Stomach smooth muscle (tissue), 2 donors: ENCODE data around the gene HERC2.
"Not testable (repeated sequence)": the region's sequence is repeated elsewhere in the genome, so short reads cannot be mapped to it uniquely, and the experiment has no call there.

ENCODE experiments used
- H3K27ac ChIP-seq: one replicate; pipeline ENCODE4 v1.7.0; 2013; ENCODE audit warnings: mild to moderate bottlenecking, low read length, inconsistent platforms
- H3K27me3 ChIP-seq, 2 donors: one replicate each; pipeline ENCODE4 v1.7.0; 2013; ENCODE audit warnings: low read length in 2 of 2; ENCODE audit not compliant: insufficient read depth in 2 of 2, control insufficient read depth in 1 of 2
- H3K36me3 ChIP-seq, 2 donors: one replicate each; pipeline ENCODE4 v1.7.0; 2013; ENCODE audit warnings: low read length in 2 of 2; ENCODE audit not compliant: control insufficient read depth in 2 of 2, insufficient read depth in 2 of 2
- H3K4me1 ChIP-seq: one replicate; pipeline ENCODE4 v1.7.0; 2013; ENCODE audit warnings: low read length; ENCODE audit not compliant: control insufficient read depth, insufficient read depth
- H3K4me3 ChIP-seq, 2 donors: one replicate each; pipeline ENCODE4 v1.7.0; 2013; ENCODE audit warnings: low read length in 2 of 2
- H3K9ac ChIP-seq, 2 donors: one replicate each; pipeline ENCODE4 v1.7.0; 2013; ENCODE audit warnings: low read length in 2 of 2, mild to moderate bottlenecking in 1 of 2
- H3K9me3 ChIP-seq, 2 donors: one replicate each; pipeline ENCODE4 v1.7.0; 2013; ENCODE audit warnings: low read length in 2 of 2; ENCODE audit not compliant: control insufficient read depth in 2 of 2
- donor health status: healthy.
- donor health status: Pancreatic carcinoma.

Gene HERC2

DNA sequence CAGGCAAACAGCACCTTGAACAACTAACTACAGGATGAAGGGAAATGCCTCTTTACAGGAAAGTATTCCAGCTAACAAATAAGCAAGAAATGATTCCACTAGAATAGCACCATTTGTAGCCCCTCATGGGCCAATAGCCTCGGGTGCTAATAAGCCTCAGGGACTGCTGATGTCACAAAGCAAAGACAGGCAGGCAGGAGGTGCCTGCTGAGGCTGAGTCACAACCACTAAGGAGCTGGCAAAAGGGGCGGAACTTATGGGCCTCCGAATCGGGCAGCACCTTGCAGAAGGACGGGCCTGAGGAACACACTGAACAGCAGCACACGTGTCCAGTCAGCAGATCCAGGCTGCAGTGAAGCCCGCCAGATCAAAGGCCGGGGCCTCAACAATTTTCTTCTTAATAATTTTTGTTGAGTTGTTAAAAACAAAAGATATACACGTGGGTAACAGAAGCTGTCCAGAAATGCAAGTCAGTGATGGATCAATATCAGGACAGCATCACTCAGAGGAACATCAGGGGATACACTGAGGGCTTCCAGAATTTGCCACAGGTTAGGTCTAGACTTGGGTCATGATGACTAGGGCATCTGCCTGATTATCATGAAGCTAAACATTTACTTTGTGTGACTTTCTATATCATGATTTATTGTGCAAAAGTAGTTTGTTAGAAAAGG is 170.0 kb downstream of the HERC2 start:
- H3K9me3 ChIP-seq = peaks cover 0 to 23% of the 10 kb centered on the region in 2 donors
- H3K4me3 ChIP-seq, H3K9ac ChIP-seq, H3K36me3 ChIP-seq, H3K4me1 ChIP-seq, H3K27ac ChIP-seq, H3K27me3 ChIP-seq: not testable (repeated sequence)

- Histone ChIP-seq H3K4me3 (no peak overlapping the region), H3K4me1 (no peaks in the 10 kb centered on the region), H3K36me3 (peaks cover 26 to 29% of the 10 kb centered on the region in 2 donors), H3K27ac (no peak overlapping the region), H3K27me3 (no peaks in the 10 kb centered on the region), H3K9ac (no peak overlapping the region), H3K9me3 (peaks cover 0 to 23% of the 10 kb centered on the region in 2 donors)
These were observed 174.2 kb downstream of the HERC2 start for GRCh38 chr15:28147801-28148200.

- H3K27ac ChIP-seq, H3K4me1 ChIP-seq, H3K4me3 ChIP-seq, H3K9ac ChIP-seq, H3K27me3 ChIP-seq: not testable (repeated sequence)
- Histone ChIP-seq H3K9me3 (peaks cover 0 to 21% of the 10 kb centered on the region in 2 donors), H3K36me3 (peaks cover 30 to 36% of the 10 kb centered on the region in 2 donors)
These were observed 176.6 kb downstream of the HERC2 start for GRCh38 chr15:28145419-28145818.

- no peak overlapping the region for H3K9ac ChIP-seq
- H3K4me1 ChIP-seq = no peaks in the 10 kb centered on the region
- no peak overlapping the region for H3K27ac ChIP-seq
- H3K27me3 ChIP-seq = no peaks in the 10 kb centered on the region
- no peak overlapping the region for H3K4me3 ChIP-seq
- H3K9me3 ChIP-seq = no peaks in the 10 kb centered on the region
- peaks cover 30 to 43% of the 10 kb centered on the region in 2 donors for H3K36me3 ChIP-seq
These were observed 181.9 kb downstream of the HERC2 start for GRCh38 chr15:28140062-28140461.

GRCh38 chr15:28137408-28138039 is 184.5 kb downstream of the HERC2 start:
- peaks cover 20 to 30% of the 10 kb centered on the region in 2 donors for H3K36me3 ChIP-seq
- not testable (repeated sequence) for H3K9ac ChIP-seq, H3K4me3 ChIP-seq, H3K9me3 ChIP-seq, H3K4me1 ChIP-seq, H3K27me3 ChIP-seq, H3K27ac ChIP-seq

GRCh38 chr15:28136236-28136904 is 185.6 kb downstream of the HERC2 start:
- H3K9ac ChIP-seq, H3K4me3 ChIP-seq, H3K27ac ChIP-seq, H3K9me3 ChIP-seq, H3K4me1 ChIP-seq, H3K27me3 ChIP-seq: not testable (repeated sequence)
- H3K36me3 ChIP-seq = peaks cover 27 to 31% of the 10 kb centered on the region in 2 donors

GRCh38 chr15:28133281-28133680 is 188.7 kb downstream of the HERC2 start:
- Histone ChIP-seq H3K9ac (no peak overlapping the region), H3K36me3 (peaks cover 25 to 42% of the 10 kb centered on the region in 2 donors), H3K27ac (no peak overlapping the region)

GRCh38 chr15:28132524-28133275 is 189.3 kb downstream of the HERC2 start:
- Histone ChIP-seq H3K36me3 (peaks cover 25 to 38% of the 10 kb centered on the region in 2 donors), H3K4me1 (no peaks in the 10 kb centered on the region), H3K27ac (no peak overlapping the region), H3K27me3 (no peaks in the 10 kb centered on the region), H3K9me3 (no peaks in the 10 kb centered on the region), H3K9ac (no peak overlapping the region), H3K4me3 (no peak overlapping the region)

More at GRCh38 chr15:28133281-28133680, 188.7 kb downstream of the HERC2 start:
- no peaks in the 10 kb centered on the region for H3K4me1 ChIP-seq
- no peaks in the 10 kb centered on the region for H3K27me3 ChIP-seq
- no peak overlapping the region for H3K4me3 ChIP-seq
- H3K9me3 ChIP-seq = no peaks in the 10 kb centered on the region

DNA sequence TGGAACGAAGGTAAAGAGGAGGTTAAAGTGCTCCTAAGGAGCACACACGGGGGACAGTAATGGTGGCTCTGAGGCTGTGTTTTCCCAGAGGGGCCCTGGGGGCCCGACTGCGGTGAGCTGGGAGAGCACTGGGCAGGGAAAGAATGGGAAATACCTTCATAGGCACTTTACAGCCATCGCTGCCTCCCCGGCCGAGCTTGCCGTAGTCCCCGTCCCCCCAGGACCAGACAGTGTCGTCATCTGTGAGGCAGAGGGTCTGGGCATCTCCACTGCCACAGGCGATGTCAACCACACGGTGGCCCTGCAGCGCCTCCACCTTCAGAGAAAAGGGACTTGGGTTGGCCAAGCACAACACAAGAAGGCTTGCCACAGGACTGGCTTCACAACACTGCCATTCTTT is 190.0 kb downstream of the HERC2 start:
- Histone ChIP-seq H3K27me3 (no peaks in the 10 kb centered on the region), H3K27ac (no peak overlapping the region), H3K36me3 (peaks cover 31 to 42% of the 10 kb centered on the region in 2 donors), H3K9me3 (no peaks in the 10 kb centered on the region), H3K4me1 (no peaks in the 10 kb centered on the region), H3K9ac (no peak overlapping the region), H3K4me3 (no peak overlapping the region)

DNA sequence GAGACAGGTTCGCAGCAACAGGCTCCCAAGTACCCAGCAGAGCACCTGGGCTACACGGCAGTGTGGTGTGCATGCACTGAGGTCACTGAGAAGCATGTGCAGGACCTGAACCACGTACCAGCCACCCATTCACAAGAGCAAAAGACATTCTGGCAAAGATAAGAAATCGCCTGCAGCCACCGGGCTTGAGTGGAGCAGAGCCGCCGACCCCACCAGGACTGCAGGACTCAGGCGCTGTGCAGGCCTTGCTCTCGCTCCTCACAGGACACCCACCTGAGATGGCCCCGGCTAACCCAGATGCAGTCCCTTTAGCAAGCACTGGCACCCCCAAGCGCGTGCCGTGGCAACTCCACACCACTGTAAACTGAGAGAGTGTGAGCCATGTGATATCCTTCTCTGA is 190.6 kb downstream of the HERC2 start:
- Histone ChIP-seq H3K4me1 (no peaks in the 10 kb centered on the region), H3K9me3 (no peaks in the 10 kb centered on the region), H3K27ac (no peak overlapping the region), H3K9ac (no peak overlapping the region), H3K4me3 (no peak overlapping the region), H3K27me3 (no peaks in the 10 kb centered on the region), H3K36me3 (peaks cover 31 to 44% of the 10 kb centered on the region in 2 donors)
